Endothelial cell of umbilical vein (primary cell): ENCODE measurements around the gene ATP1B1. TPM values are rescaled to one million over a fixed set of nuclear protein-coding genes. Genes with fewer than 3 reads are reported as not detected.

Experiments used
- BruUV-seq: library from RNA; stranded (reverse); fragments of 400-500 nt; replicated peaks from 2 replicates; lab custom pipeline; 2021; lab: Mats Ljungman, UMichigan
- CTCF ChIA-PET: fragments of 300-600, 350-600 bp; sonication (Branson Sonifier 250); formaldehyde crosslinking; loops from one replicate; lab custom pipeline; 2021; ENCODE audit warnings: antibody characterized with exemption, inconsistent platforms; lab: Charles Lee
- POLR2A ChIA-PET: fragments of 300-600, 350-600 bp; sonication (Branson Sonifier 250); formaldehyde crosslinking; loops from one replicate; lab custom pipeline; 2021; ENCODE audit warnings: antibody characterized with exemption, inconsistent platforms; lab: Charles Lee
- DNase-seq: peaks from one replicate; pipeline ENCODE4 v3.0.0-alpha.2; 2011; ENCODE audit warnings: low read depth, low spot score
- FAIRE-seq: peaks from 2 replicates; lab custom pipeline; 2011; peaks lifted over from hg19 to GRCh38; lab: Jason Lieb, UNC
- H2AFZ ChIP-seq: 2 replicates; pipeline ENCODE4 v1.6.0; 2012; ENCODE audit warnings: low read depth, low read length, control low read depth, inconsistent platforms
- H3K27ac ChIP-seq: 2 replicates; pipeline ENCODE4 v1.5.1; 2011; ENCODE audit warnings: low read depth, mild to moderate bottlenecking, control low read depth, low read length, moderate library complexity; ENCODE audit not compliant: insufficient read depth
- H3K27me3 ChIP-seq, 2 experiments: 2 replicates each; pipeline versions ENCODE4 v1.6.0 to v1.6.1; 2011; ENCODE audit warnings: low read length in 2 of 2, mixed read lengths in 1 of 2; ENCODE audit not compliant: control insufficient read depth in 2 of 2, insufficient read depth in 2 of 2
- H3K36me3 ChIP-seq, 2 experiments: 2 replicates in 1 of 2; 3 replicates in 1 of 2; pipeline ENCODE4 v1.5.1; 2011; ENCODE audit warnings: low read length in 2 of 2, mild to moderate bottlenecking in 1 of 2, moderate library complexity in 1 of 2; ENCODE audit not compliant: control insufficient read depth in 2 of 2, insufficient read depth in 2 of 2; ENCODE audit errors: extremely low read depth in 1 of 2
- H3K4me1 ChIP-seq: 3 replicates; pipeline ENCODE4 v1.5.1; 2011; ENCODE audit warnings: mild to moderate bottlenecking, low read length; ENCODE audit not compliant: control insufficient read depth, insufficient read depth; ENCODE audit errors: extremely low read depth
- H3K4me2 ChIP-seq: 2 replicates; pipeline ENCODE4 v1.6.1; 2011; ENCODE audit warnings: low read length, control low read depth, mixed read lengths; ENCODE audit not compliant: insufficient read depth
- H3K4me3 ChIP-seq, 3 experiments: fragments of 200-600 bp in 1 of 3; sonication (generic), shearing (Covaris generic) in 1 of 3; replicated peaks in 1 of 3; 2 replicates each; pipeline ENCODE4 v1.5.1; 2011 to 2016; ENCODE audit warnings: control low read depth in 3 of 3, low read length in 3 of 3, mild to moderate bottlenecking in 2 of 3, inconsistent platforms in 1 of 3, low read depth in 1 of 3, moderate library complexity in 1 of 3; ENCODE audit not compliant: insufficient read depth in 1 of 3
- H3K79me2 ChIP-seq: 2 replicates; pipeline ENCODE4 v1.6.0; 2012; ENCODE audit warnings: low read length, inconsistent platforms; ENCODE audit not compliant: control insufficient read depth, insufficient read depth
- H3K9ac ChIP-seq: replicated peaks from 2 replicates; pipeline ENCODE3; 2011; ENCODE audit warnings: low read length, control low read depth; ENCODE audit not compliant: insufficient read depth; ENCODE audit errors: extremely low read depth
- H3K9me1 ChIP-seq: replicated peaks from 3 replicates; pipeline ENCODE4 v1.6.0; 2011; ENCODE audit warnings: mild to moderate bottlenecking, low read length; ENCODE audit not compliant: control insufficient read depth, insufficient read depth; ENCODE audit errors: extremely low read depth
- H3K9me3 ChIP-seq: replicated peaks from 2 replicates; pipeline ENCODE4 v1.5.1; 2012; ENCODE audit warnings: low read length, inconsistent platforms; ENCODE audit not compliant: control insufficient read depth, insufficient read depth
- H4K20me1 ChIP-seq: replicated peaks from 2 replicates; pipeline ENCODE3; 2011; ENCODE audit warnings: mild to moderate bottlenecking, low read length; ENCODE audit not compliant: control insufficient read depth, insufficient read depth; ENCODE audit errors: extremely low read depth
- CTCF ChIP-seq, 2 donors: IDR thresholded peaks; 1 replicate in 1 of 2; 2 replicates in 1 of 2; pipeline ENCODE4 v1.5.1; 2011; ENCODE audit warnings: low read length in 2 of 2, mild to moderate bottlenecking in 2 of 2, moderate library complexity in 2 of 2, control low read depth in 1 of 2, inconsistent platforms in 1 of 2, low read depth in 1 of 2; ENCODE audit not compliant: insufficient read depth in 1 of 2; ENCODE audit errors: extremely low read depth in 1 of 2
- EZH2 ChIP-seq: IDR thresholded peaks from 2 replicates; pipeline ENCODE4 v1.6.1; 2012; ENCODE audit warnings: borderline replicate concordance, low read depth, mild to moderate bottlenecking, moderate library complexity, low read length, inconsistent platforms; ENCODE audit not compliant: severe bottlenecking
- FOS ChIP-seq: IDR thresholded peaks from 2 replicates; pipeline ENCODE4 v1.6.1; 2011; ENCODE audit warnings: mild to moderate bottlenecking, low read length, moderate library complexity, borderline replicate concordance; ENCODE audit not compliant: insufficient read depth
- GATA2 ChIP-seq: IDR thresholded peaks from 2 replicates; pipeline ENCODE4 v1.7.0; 2011; ENCODE audit warnings: low read depth, mild to moderate bottlenecking, moderate library complexity, mixed read lengths, low read length; ENCODE audit not compliant: insufficient read length, insufficient read depth
- JUN ChIP-seq: IDR thresholded peaks from 2 replicates; pipeline ENCODE4 v1.6.1; 2011; ENCODE audit warnings: borderline replicate concordance, low read depth; ENCODE audit not compliant: insufficient read length, insufficient read depth
- MAX ChIP-seq: IDR thresholded peaks from 2 replicates; pipeline ENCODE4 v1.6.1; 2011; ENCODE audit not compliant: insufficient read depth, insufficient read length
- MYC ChIP-seq: IDR thresholded peaks from one replicate; pipeline ENCODE4 v1.6.1; 2011; ENCODE audit warnings: mild to moderate bottlenecking, low read depth, low read length
- POLR2A ChIP-seq: IDR thresholded peaks from 2 replicates; pipeline ENCODE4 v1.6.1; 2012; ENCODE audit warnings: low read depth, mild to moderate bottlenecking, control low read depth, low read length
- POLR2AphosphoS5 ChIP-seq: IDR thresholded peaks from 2 replicates; pipeline ENCODE4 v1.6.1; 2012; ENCODE audit warnings: low read depth, mild to moderate bottlenecking, control low read depth, low read length, moderate library complexity; ENCODE audit not compliant: insufficient read depth
- dilution Hi-C: fragments of 300-500 bp; cut with MboI; formaldehyde crosslinking; loops from one replicate; pipeline ENCODE4 v1.15.0; 2019; ENCODE audit warnings: low sequenced_read_pairs; ENCODE audit not compliant: extremely low pct_ligation_motif_present
- intact Hi-C: fragments of 100-400 bp; cut with micrococcal nuclease; formaldehyde crosslinking; loops from one replicate; pipeline ENCODE4 v1.10.0; 2022
- polyA plus RNA-seq, 4 experiments: library from polyadenylated mRNA; depleted of rRNA in 3 of 4; stranded (reverse) in 3 of 4; unstranded in 1 of 4; fragments of >200 nt; gene quantifications; 2 replicates each; pipeline versions ENCODE4 v1.2.1 to v1.2.3, GENCODE V29; 2011 to 2012; ENCODE audit warnings: missing spikeins in 1 of 4
- total RNA-seq: library from RNA; stranded (reverse); gene quantifications from 2 replicates; pipeline ENCODE4 v1.2.3, GENCODE V29; 2021

The ATP1B1 gene
- total and polyA plus RNA-seq, 2 donors (not counting 3 experiments of a cell fraction or from before 2014, with no cell fraction given): 14.3 to 56.1 TPM

- H3K27me3 ChIP-seq: no peaks in the 10 kb centered on the region
- no peak for FAIRE-seq
- H2AFZ ChIP-seq: no peak overlapping the region
- H3K79me2 ChIP-seq: peaks cover 5% of the 10 kb centered on the region
- no peaks in the 10 kb centered on the region for H3K9me3 ChIP-seq
- dilution Hi-C loops (no loop called here), intact Hi-C loops (no loop called here)
- H3K9ac ChIP-seq: no peak overlapping the region
- peaks cover 10% of the 10 kb centered on the region for H3K4me1 ChIP-seq
- H4K20me1 ChIP-seq: no peaks in the 10 kb centered on the region
- H3K4me3 ChIP-seq: no peak overlapping the region
- no peak overlapping the region for H3K27ac ChIP-seq
- H3K36me3 ChIP-seq: peaks cover 0 to 6% of the 10 kb centered on the region in 2 experiments
- POLR2A ChIA-PET: no interaction called here
- H3K4me2 ChIP-seq: no peak overlapping the region
- no TSS peak for BruUV-seq
- TF ChIP-seq FOS: no peak
- no peak for TF ChIP-seq POLR2AphosphoS5
- no peak for TF ChIP-seq POLR2A
- no peak for TF ChIP-seq CTCF (IDR thresholded peaks at IDR 0.05; ENCODE audit: extremely low read depth in 1 of 2, insufficient read depth in 1 of 2, low read depth in 1 of 2, low read length in 2 of 2)
- no peak for TF ChIP-seq MAX
- no peak for TF ChIP-seq MYC
- TF ChIP-seq EZH2: no peak
- TF ChIP-seq GATA2: no peak
- TF ChIP-seq JUN: no peak
- H3K9me1 ChIP-seq: no peaks in the 10 kb centered on the region
- no peak for DNase-seq
- CTCF ChIA-PET: interaction anchor here (0.8 to 1.2 kb wide), 2 partner anchors 219 to 491 kb away, joined by 3 read pairs; no protein-coding TSS in a partner anchor
Observed at GRCh38 chr1:169128562-169128961, 22.1 kb downstream of the ATP1B1 start.
